Esophagus muscularis mucosa (tissue), 4 donors: ENCODE measurements around the gene PDCD6IP.

ENCODE experiments used
- CTCF ChIP-seq, 3 experiments: fragments of 200-600 bp in 2 of 3; fragments of 450-650 bp in 1 of 3; sonication (generic) in 2 of 3; IDR thresholded peaks; one replicate each; pipeline ENCODE4 v1.5.1; 2017 to 2019; ENCODE audit warnings: antibody characterized with exemption in 3 of 3, mild to moderate bottlenecking in 2 of 3, moderate library complexity in 1 of 3
- EP300 ChIP-seq: sonication (generic); formaldehyde crosslinking; IDR thresholded peaks from one replicate; pipeline ENCODE4 v1.6.1; 2017; ENCODE audit warnings: antibody characterized with exemption
- POLR2A ChIP-seq: fragments of 450-650 bp; IDR thresholded peaks from one replicate; pipeline ENCODE4 v1.6.1; 2017; ENCODE audit warnings: antibody characterized with exemption, moderate library complexity, mild to moderate bottlenecking, low read depth
- POLR2AphosphoS5 ChIP-seq, 2 donors: sonication (generic); formaldehyde crosslinking; IDR thresholded peaks; one replicate each; pipeline ENCODE4 v1.6.1; 2017; ENCODE audit warnings: antibody characterized with exemption in 2 of 2

GRCh38 chr3:33749546-33750210, 48.8 kb upstream of the PDCD6IP start:
- TF ChIP-seq EP300: no peak
- TF ChIP-seq CTCF (IDR thresholded peaks at IDR 0.05): no peak
- TF ChIP-seq POLR2A: no peak
- TF ChIP-seq POLR2AphosphoS5 (IDR thresholded peaks at IDR 0.05): no peak
